Left renal pelvis (tissue), 4 donors: Measurements from ENCODE around the gene RCAN3. TPM values are rescaled to one million over a fixed set of nuclear protein-coding genes. Genes with fewer than 3 reads are reported as not detected.
"Not testable (repeated sequence)": the region's sequence is repeated elsewhere in the genome, so short reads cannot be mapped to it uniquely, and the experiment has no call there.

ENCODE experiments used
- DNase-seq, 4 donors: peaks; one replicate each; pipeline ENCODE4 v3.0.0-alpha.2; 2013; ENCODE audit warnings: low read depth in 4 of 4, low spot score in 3 of 4
- polyA plus RNA-seq, 4 donors: library from polyadenylated mRNA; unstranded; fragments of 120-200 nt; gene quantifications; one replicate each; pipeline ENCODE4 v1.2.1, GENCODE V29; 2013; ENCODE audit not compliant: insufficient read length in 4 of 4

Gene RCAN3
- polyA plus RNA-seq, 4 donors, result 7.2 to 14.9 (median 9.6) TPM

- no peak for DNase-seq
Measured at GRCh38 chr1:24484199-24484598, 18.4 kb upstream of the RCAN3 start.

- DNase-seq, result no peak
Measured at GRCh38 chr1:24486331-24487065, 16.1 kb upstream of the RCAN3 start.

- no peak for DNase-seq
Measured at GRCh38 chr1:24487455-24487854, 15.2 kb upstream of the RCAN3 start.

GRCh38 chr1:24488159-24488558 is 14.5 kb upstream of the RCAN3 start:
- not testable (repeated sequence) for DNase-seq

GRCh38 chr1:24489674-24490073 is 13.0 kb upstream of the RCAN3 start:
- DNase-seq, result no peak

GRCh38 chr1:24490101-24490781 is 12.4 kb upstream of the RCAN3 start:
- no peak for DNase-seq

- no peak for DNase-seq
Measured at GRCh38 chr1:24491577-24492360, 10.9 kb upstream of the RCAN3 start.

- not testable (repeated sequence) for DNase-seq
Measured at GRCh38 chr1:24492935-24493334, 9.7 kb upstream of the RCAN3 start.

- DNase-seq, result no peak
Measured at GRCh38 chr1:24493785-24494184, 8.9 kb upstream of the RCAN3 start.

GRCh38 chr1:24498589-24498988 is 4.0 kb upstream of the RCAN3 start:
- DNase-seq, result no peak

GRCh38 chr1:24500448-24501048 is 2.1 kb upstream of the RCAN3 start:
- no peak for DNase-seq

- no peak for DNase-seq
Measured at GRCh38 chr1:24501371-24502064, 1.1 kb upstream of the RCAN3 start.

GRCh38 chr1:24502065-24502708 is 449 bp upstream of the RCAN3 start:
- peak; percentile 20 to 49 (median 30) for DNase-seq

GRCh38 chr1:24503059-24503751 is 569 bp downstream of the RCAN3 start:
- DNase-seq, result no peak

GRCh38 chr1:24503870-24504523 is 1.4 kb downstream of the RCAN3 start:
- no peak for DNase-seq

GRCh38 chr1:24504560-24504959 is 1.9 kb downstream of the RCAN3 start:
- DNase-seq, result no peak

GRCh38 chr1:24505816-24506215 is 3.2 kb downstream of the RCAN3 start:
- DNase-seq, result no peak

GRCh38 chr1:24506691-24507381 is 4.2 kb downstream of the RCAN3 start:
- no peak for DNase-seq
